Gastrocnemius medialis (tissue), 4 donors: ENCODE results near the gene MS4A14. TPM values are rescaled to one million over a fixed set of nuclear protein-coding genes. Genes with fewer than 3 reads are reported as not detected.

Experiments used
- ATAC-seq, 2 donors: fragments of 150-250 bp; one replicate each; pipeline ENCODE4 v1.9.1; 2016
- DNase-seq, 2 donors: peaks; one replicate each; pipeline ENCODE4 v3.0.0-alpha.2; 2019
- H3K27ac ChIP-seq, 4 donors: fragments of 200-600 bp; sonication (generic); 1 replicate in 1 of 4; 2 replicates in 3 of 4; pipeline ENCODE4 v1.5.1; 2016 to 2018; ENCODE audit warnings: mild to moderate bottlenecking in 2 of 4, moderate library complexity in 1 of 4
- H3K27me3 ChIP-seq, 3 donors: fragments of 200-600 bp; sonication (generic) in 2 of 3; 1 replicate in 1 of 3; 2 replicates in 2 of 3; pipeline versions ENCODE4 v1.5.1 to v1.6.0; 2016 to 2019; ENCODE audit warnings: mild to moderate bottlenecking in 1 of 3, moderate library complexity in 1 of 3
- H3K36me3 ChIP-seq, 2 donors: fragments of 200-600 bp; sonication (generic) in 1 of 2; one replicate each; pipeline ENCODE4 v1.5.1; 2017 to 2018
- H3K4me1 ChIP-seq, 2 donors: fragments of 200-600 bp; sonication (generic) in 1 of 2; one replicate each; pipeline ENCODE4 v1.5.1; 2016 to 2017; ENCODE audit warnings: mild to moderate bottlenecking in 2 of 2
- H3K4me3 ChIP-seq, 4 donors: fragments of 200-600 bp; sonication (generic) in 3 of 4; 1 replicate in 1 of 4; 2 replicates in 3 of 4; pipeline ENCODE4 v1.5.1; 2016 to 2019; ENCODE audit warnings: mild to moderate bottlenecking in 2 of 4
- H3K9me3 ChIP-seq, 3 donors: fragments of 200-600 bp; sonication (generic) in 2 of 3; 1 replicate in 1 of 3; 2 replicates in 2 of 3; pipeline ENCODE4 v1.5.1; 2016 to 2019
- CTCF ChIP-seq, 5 experiments: fragments of 450-650 bp in 3 of 5; fragments of 200-600 bp in 2 of 5; sonication (generic) in 2 of 5; IDR thresholded peaks in 4 of 5; conservative IDR thresholded peaks in 1 of 5; 1 replicate in 4 of 5; 2 replicates in 1 of 5; pipeline ENCODE4 v1.5.1; 2016 to 2019; ENCODE audit warnings: antibody characterized with exemption in 5 of 5, mild to moderate bottlenecking in 3 of 5, moderate library complexity in 3 of 5
- POLR2A ChIP-seq, 2 donors: fragments of 450-650 bp; IDR thresholded peaks; one replicate each; pipeline ENCODE4 v1.6.1; 2017; ENCODE audit warnings: antibody characterized with exemption in 2 of 2, mild to moderate bottlenecking in 2 of 2, moderate library complexity in 2 of 2
- in situ Hi-C, 4 donors: fragments of 200-750 bp; cut with MboI; loops; one replicate each; pipeline versions ENCODE4 v1.15.0 to v1.8.0; 2017; ENCODE audit warnings: low sequenced_read_pairs in 4 of 4
- intact Hi-C: fragments of 100-400 bp; cut with DNase I; formaldehyde crosslinking; loops from one replicate; pipeline ENCODE4 v1.15.1; 2023; ENCODE audit warnings: low total_unique reads
- total RNA-seq, 4 donors: library from RNA; depleted of rRNA; stranded (reverse); fragments of >200 nt; gene quantifications; one replicate each; pipeline versions ENCODE4 v1.1.0 to v1.2.3, GENCODE V29; 2016

The MS4A14 gene
- under 1 TPM; 0.10 to 0.56 (median 0.27) TPM for total RNA-seq

- intact Hi-C loops, result no loop called here
- DNase-seq, result no peak
- Histone ChIP-seq H3K9me3 (no peaks in the 10 kb centered on the region), H3K27ac (no peak within 1 kb of the TSS), H3K4me1 (no peaks in the 10 kb centered on the region), H3K4me3 (no peak within 1 kb of the TSS), H3K27me3 (no peaks in the 10 kb centered on the region), H3K36me3 (no peaks in the 10 kb centered on the region)
- ATAC-seq, result no peak
- in situ Hi-C loops, result no loop called here
- TF ChIP-seq CTCF (IDR thresholded peaks at IDR 0.05 in 4 of 5, conservative IDR thresholded peaks at IDR 0.05 in 1 of 5) (no peak), POLR2A (IDR thresholded peaks at IDR 0.05) (no peak)
Measured at GRCh38 chr11:60396382-60396781, at the start of gene MS4A14. Gene MS4A14 (plus strand): TSS chr11:60396459. CDS start chr11:60396579, 120 bp downstream.

GRCh38 chr11:60347084-60347797, 49.0 kb upstream of the MS4A14 start:
- H3K27ac ChIP-seq, result no peak overlapping the region
- DNase-seq (no peak), ATAC-seq (no peak)
- in situ Hi-C loops, result no loop called here
- H3K4me1 ChIP-seq, result no peaks in the 10 kb centered on the region
- no peaks in the 10 kb centered on the region for H3K9me3 ChIP-seq
- H3K4me3 ChIP-seq, result no peak overlapping the region
- no peaks in the 10 kb centered on the region for H3K27me3 ChIP-seq
- intact Hi-C loops, result no loop called here
- no peaks in the 10 kb centered on the region for H3K36me3 ChIP-seq
- TF ChIP-seq POLR2A (IDR thresholded peaks at IDR 0.05), result no peak
- no peak for TF ChIP-seq CTCF (IDR thresholded peaks at IDR 0.05 in 4 of 5, conservative IDR thresholded peaks at IDR 0.05 in 1 of 5)

- TF ChIP-seq CTCF (IDR thresholded peaks at IDR 0.05 in 4 of 5, conservative IDR thresholded peaks at IDR 0.05 in 1 of 5), result no peak
- TF ChIP-seq POLR2A (IDR thresholded peaks at IDR 0.05), result no peak
Measured at GRCh38 chr11:60348116-60348515, 48.1 kb upstream of the MS4A14 start.

GRCh38 chr11:60349990-60350389, 46.3 kb upstream of the MS4A14 start:
- intact Hi-C loops (no loop called here), in situ Hi-C loops (loop anchor here in 1 of 4 donors (25.0 kb wide), 1 partner anchor 262 kb away; no protein-coding TSS in a partner anchor)
- H3K36me3 ChIP-seq, result no peaks in the 10 kb centered on the region
- no peaks in the 10 kb centered on the region for H3K27me3 ChIP-seq
- H3K9me3 ChIP-seq, result no peaks in the 10 kb centered on the region
- TF ChIP-seq POLR2A (IDR thresholded peaks at IDR 0.05) (no peak), CTCF (IDR thresholded peaks at IDR 0.05 in 4 of 5, conservative IDR thresholded peaks at IDR 0.05 in 1 of 5) (no peak)
- no peaks in the 10 kb centered on the region for H3K4me1 ChIP-seq
- no peak overlapping the region for H3K27ac ChIP-seq
- no peak overlapping the region for H3K4me3 ChIP-seq
- no peak for ATAC-seq
- DNase-seq, result no peak

More at GRCh38 chr11:60348116-60348515, 48.1 kb upstream of the MS4A14 start:
- H3K4me1 ChIP-seq, result no peaks in the 10 kb centered on the region
- in situ Hi-C loops (no loop called here), intact Hi-C loops (no loop called here)
- ATAC-seq (no peak), DNase-seq (no peak)
- H3K9me3 ChIP-seq, result no peaks in the 10 kb centered on the region
- no peaks in the 10 kb centered on the region for H3K27me3 ChIP-seq
- H3K4me3 ChIP-seq, result no peak overlapping the region
- no peaks in the 10 kb centered on the region for H3K36me3 ChIP-seq
- no peak overlapping the region for H3K27ac ChIP-seq
